ENCODE measurements around the gene AAK1.

DNA sequence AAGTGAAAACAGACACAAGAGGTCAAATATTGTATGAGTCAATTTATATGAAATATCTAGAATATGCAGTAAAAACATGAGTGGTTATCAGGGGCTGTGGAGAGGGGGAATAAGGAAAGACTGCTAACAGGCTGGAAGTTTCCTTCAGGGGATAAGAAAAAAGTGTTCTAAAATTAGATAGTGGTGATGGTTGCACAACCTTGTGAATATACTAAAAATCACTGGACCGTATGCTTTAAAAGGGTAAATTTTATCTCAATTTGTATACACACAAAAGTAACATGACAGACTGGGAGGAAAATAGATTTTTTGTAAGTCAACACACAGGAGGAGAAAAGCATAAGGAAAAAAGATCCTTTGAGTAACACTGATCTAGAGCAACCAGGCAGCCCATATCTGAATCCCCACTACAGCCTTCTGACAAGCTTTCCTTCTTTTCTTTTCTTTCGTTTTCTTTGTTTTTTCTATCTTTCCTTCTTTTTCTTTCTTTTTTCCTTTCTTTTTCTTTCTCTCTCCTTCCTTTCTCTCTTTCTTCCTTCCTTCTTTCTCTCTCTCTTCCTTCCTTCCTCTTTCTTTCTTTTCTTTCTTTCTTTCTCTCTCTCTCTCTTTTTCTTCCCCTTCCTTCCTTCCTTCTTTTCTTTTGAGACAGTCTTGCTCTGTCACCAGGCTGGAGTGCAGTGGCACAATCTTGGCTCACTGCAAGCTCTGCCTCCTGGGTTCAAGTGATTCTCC lies 95.4 kb downstream of the AAK1 start:
- no peak for TF ChIP-seq EP300 (conservative IDR thresholded peaks at IDR 0.05; ENCODE audit: poor library complexity, severe bottlenecking)
- TF ChIP-seq TAF1 (IDR thresholded peaks at IDR 0.05; ENCODE audit: low read depth), result no peak
- TF ChIP-seq EZH2 (IDR thresholded peaks at IDR 0.05; ENCODE audit: borderline replicate concordance, insufficient read depth, low read length, poor library complexity, severe bottlenecking), result no peak
- TF ChIP-seq, protein P1, sequence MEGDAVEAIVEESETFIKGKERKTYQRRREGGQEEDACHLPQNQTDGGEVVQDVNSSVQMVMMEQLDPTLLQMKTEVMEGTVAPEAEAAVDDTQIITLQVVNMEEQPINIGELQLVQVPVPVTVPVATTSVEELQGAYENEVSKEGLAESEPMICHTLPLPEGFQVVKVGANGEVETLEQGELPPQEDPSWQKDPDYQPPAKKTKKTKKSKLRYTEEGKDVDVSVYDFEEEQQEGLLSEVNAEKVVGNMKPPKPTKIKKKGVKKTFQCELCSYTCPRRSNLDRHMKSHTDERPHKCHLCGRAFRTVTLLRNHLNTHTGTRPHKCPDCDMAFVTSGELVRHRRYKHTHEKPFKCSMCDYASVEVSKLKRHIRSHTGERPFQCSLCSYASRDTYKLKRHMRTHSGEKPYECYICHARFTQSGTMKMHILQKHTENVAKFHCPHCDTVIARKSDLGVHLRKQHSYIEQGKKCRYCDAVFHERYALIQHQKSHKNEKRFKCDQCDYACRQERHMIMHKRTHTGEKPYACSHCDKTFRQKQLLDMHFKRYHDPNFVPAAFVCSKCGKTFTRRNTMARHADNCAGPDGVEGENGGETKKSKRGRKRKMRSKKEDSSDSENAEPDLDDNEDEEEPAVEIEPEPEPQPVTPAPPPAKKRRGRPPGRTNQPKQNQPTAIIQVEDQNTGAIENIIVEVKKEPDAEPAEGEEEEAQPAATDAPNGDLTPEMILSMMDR (IDR thresholded peaks at IDR 0.05; ENCODE audit: poor library complexity, severe bottlenecking), result no peak
- TF ChIP-seq MXI1 (conservative IDR thresholded peaks at IDR 0.05; ENCODE audit: poor library complexity, severe bottlenecking), result no peak

Measured in neural cell (in vitro differentiated cells).